Kidney capillary endothelial cell (primary cell): ENCODE measurements around the gene PRR4.

Source experiments
- DNase-seq: peaks from one replicate; pipeline ENCODE4 v3.0.0-alpha.2; 2018; ENCODE audit warnings: low spot score

The PRR4 gene, protein sequence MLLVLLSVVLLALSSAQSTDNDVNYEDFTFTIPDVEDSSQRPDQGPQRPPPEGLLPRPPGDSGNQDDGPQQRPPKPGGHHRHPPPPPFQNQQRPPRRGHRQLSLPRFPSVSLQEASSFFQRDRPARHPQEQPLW

GRCh38 chr12:10849425-10849878 lies at the start of gene PRR4:
Gene PRR4, minus strand, starts transcription at chr12:10849475. Its CDS starts 38 bp downstream, at chr12:10849437.
- no peak for DNase-seq

DNA sequence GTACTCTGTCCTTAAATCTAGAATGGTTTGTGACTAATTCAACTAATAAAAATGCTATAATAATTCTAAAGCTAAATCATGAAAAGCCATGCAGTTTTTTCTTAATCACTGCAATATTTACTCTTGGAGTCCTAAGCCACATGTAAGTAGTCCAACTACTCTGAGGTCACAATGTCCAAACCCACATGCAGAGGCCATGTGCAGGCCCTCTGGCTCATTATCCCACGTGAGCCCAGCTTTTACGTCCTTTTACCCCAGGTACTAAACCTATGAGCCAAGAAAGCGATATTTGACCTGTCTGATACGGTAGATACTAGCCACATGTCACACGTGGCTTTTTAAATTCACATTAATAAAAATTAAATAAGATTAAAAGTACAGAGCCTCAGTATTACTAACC lies 47.6 kb upstream of the PRR4 start:
- DNase-seq = no peak

GRCh38 chr12:10891937-10892336 lies 42.7 kb upstream of the PRR4 start:
- DNase-seq = no peak

- no peak for DNase-seq
Observed at GRCh38 chr12:10889226-10889625, 40.0 kb upstream of the PRR4 start.

DNA sequence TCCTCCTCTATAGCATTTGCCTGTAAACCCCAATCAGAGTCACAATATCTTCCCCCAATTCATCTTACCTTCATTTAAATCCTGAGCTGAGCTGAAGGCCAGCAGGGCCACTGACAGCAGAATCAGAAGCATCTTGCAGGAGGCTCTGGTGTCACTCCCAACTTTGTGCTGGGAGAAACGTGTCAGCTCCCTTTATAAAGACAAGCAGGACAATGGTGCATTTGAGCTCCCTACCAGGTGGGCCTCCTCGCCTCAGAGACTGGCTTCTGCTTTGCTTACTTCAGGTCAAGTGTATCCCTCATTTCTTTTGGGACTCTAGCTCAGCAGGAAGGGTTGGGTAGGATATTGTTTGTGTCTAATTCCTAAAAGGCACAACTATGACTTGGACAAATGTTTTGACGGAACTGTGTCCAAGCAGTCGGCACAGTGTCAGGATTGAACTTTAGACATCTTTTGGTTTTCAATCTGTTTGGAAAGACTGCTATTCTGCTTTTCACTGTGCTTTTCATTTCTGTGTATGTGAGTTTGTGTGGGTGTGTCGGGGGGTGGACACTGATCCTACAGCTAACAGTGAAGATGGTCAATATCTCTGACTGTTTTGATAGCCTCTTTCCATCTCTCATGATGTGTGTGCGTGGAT lies 34.9 kb upstream of the PRR4 start, which contains the start of gene PRH1:
Gene PRH1, minus strand, starts transcription at position 170 of the 640 bp plus-strand sequence. Its CDS starts 38 bp downstream, at position 132.
- no peak for DNase-seq

DNA sequence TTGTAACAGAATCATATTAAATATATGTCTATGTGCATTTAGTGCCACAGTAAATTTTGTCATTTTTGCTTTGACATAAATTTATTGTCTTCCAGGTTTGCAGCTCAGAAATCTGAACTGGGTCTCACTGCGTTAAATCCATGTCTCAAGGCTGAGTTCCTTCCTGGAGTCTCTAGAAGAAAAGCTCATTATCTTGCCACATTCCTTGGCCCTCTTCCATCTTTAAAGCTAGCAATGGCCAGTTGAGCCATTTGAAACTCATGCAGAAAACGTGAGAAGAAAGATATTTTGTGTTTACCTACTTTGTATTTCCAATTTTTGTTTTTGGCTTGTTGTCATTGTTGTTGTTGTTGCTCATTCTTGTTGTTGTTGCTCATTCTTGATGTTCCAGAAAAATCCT lies 24.1 kb upstream of the PRR4 start:
- no peak for DNase-seq

DNA sequence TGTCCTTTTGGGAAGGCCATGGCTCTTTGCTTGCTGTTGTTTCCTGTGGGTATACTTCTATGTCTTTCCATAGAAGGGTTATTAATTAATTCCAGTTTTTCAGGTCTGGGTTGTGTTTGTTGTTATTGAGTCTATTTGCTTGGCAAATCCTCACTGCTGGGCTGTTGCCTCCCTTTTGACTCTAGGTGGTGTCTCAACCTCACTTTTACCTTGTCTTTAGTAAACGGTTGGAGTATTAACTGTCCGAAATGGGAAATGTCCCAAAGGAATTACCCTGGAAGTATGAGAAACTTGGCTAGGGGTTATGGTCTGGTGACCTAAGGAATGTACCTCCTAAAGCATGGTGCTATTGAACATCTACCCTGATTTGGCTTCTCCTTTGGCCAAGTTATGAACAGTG lies 18.1 kb upstream of the PRR4 start:
- no peak for DNase-seq

DNA sequence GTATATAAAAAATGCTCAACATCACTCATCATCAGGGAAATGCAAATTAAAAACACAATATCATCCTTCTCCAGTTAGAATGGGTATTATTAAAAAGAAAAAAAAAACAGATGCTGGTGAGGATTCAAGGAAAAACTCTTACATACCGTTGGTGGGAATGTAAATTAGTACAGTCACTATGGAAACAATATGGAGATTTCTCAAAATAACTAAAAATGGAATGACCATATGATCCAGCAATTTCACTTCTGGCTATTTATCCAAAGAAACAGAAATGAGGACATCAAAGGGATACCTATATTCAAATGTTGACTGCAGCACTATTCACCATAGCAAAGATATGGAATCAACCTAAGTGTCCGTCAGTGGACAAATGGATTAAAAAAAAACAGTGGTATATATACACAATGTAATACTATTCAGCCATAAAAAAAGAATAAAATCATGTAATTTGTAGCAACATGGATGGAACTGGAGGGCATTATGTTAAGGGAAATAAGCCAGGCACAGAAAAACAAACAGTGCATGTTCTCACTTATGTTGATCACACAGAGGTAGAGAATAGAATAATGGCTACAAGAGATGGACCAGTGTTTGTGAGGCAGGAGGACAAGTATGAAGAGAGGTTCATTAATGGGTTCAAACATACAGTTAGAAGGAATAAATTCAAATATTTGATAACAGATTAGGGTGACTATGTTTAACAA lies 14.4 kb upstream of the PRR4 start:
- no peak for DNase-seq

GRCh38 chr12:10861366-10861765 lies 12.1 kb upstream of the PRR4 start:
- no peak for DNase-seq

DNA sequence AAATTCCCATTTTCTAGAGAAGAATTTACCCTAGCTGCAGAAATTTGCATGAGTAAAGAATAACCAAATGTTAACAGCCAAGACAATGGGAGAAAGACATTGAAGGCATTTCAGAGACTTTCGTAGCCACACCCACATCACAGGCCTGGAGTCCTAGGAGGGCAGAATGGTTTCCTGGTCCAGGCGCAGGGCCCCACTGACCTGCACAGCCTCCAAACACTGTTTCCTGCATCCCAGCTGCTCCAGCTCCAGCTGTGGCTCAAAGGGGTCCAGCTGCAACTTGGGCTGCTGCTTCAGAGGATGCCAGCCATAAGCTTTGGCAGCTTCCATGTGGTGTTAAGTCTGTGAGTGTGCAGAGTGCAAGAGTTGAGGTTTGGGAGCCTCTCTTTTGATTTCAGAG lies 6.5 kb upstream of the PRR4 start:
- DNase-seq = no peak

- no peak for DNase-seq
Observed at GRCh38 chr12:10853776-10854175, 4.5 kb upstream of the PRR4 start.

GRCh38 chr12:10851243-10851858 lies 2.1 kb upstream of the PRR4 start:
- no peak for DNase-seq

- DNase-seq = no peak
Observed at GRCh38 chr12:10847744-10848143, 1.5 kb downstream of the PRR4 start.

DNA sequence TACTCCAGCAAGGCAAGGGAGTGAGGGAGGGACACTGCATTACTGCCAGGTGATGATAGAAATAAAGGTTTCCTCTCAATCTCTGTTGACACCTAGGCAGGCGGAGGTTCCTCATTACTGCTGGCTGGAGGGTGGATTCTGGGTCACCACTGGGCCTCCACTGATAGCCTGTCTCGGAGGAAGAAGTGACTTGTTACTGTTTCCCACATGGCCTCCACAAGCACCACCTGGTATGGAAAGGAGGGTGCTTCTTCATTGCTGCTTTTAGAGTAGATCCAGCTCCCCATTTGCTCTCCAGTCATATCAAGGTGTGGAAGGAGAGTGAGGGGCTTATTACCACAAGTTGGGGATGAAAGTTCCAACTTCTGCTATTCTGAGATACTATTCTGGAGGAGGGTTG lies 6.4 kb downstream of the PRR4 start:
- DNase-seq = no peak

- no peak for DNase-seq
Observed at GRCh38 chr12:10838461-10838860, 10.8 kb downstream of the PRR4 start.

DNA sequence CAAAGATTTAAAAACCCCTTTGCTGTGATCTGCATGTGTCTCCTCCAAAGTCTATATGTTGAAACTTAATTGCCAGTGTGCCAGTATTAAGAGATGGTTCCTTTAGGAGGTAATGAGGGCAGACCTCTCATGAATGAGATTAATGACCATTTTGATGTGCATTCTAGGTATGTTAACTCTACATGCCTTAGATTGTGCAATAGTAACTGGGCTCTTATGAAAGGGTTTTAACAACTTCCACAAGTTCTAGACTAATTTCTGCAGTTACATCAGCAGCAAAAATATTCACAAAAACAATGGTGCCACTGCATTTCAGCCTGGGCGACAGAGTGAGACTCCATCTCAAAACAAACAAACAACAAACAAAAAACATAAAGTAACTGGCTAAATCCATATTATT lies 19.3 kb downstream of the PRR4 start:
- DNase-seq = no peak

DNA sequence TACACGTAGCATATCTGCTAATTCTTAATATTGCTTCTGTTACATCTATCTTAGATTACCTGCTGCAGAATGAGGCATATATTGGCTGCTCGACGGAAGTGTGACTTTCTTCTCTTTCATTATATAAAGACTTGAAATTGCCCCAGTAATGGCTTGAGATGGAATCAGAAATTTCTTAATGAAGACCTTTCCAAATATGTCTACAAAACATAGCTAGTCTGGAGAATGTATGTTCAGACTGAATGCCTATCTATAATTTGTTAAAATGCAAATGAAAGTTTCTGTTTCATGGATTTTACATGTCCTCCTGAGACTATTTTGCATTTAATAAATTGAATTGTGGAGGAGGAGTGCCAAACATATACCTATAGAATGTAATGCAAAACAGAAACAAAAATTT lies 23.0 kb downstream of the PRR4 start, which contains the start of gene TAS2R10:
Gene TAS2R10, minus strand, starts transcription at position 101 of the 400 bp plus-strand sequence. Its CDS starts 89 bp downstream, at position 12.
- DNase-seq = no peak

- no peak for DNase-seq
Observed at GRCh38 chr12:10824957-10825356, 24.3 kb downstream of the PRR4 start.

- DNase-seq = no peak
Observed at GRCh38 chr12:10811883-10812536, 37.3 kb downstream of the PRR4 start.

GRCh38 chr12:10810068-10810467 lies 39.2 kb downstream of the PRR4 start, which contains the start of gene TAS2R9:
Gene TAS2R9, minus strand, starts transcription at chr12:10810168. Its CDS starts 93 bp downstream, at chr12:10810075.
- no peak for DNase-seq

DNA sequence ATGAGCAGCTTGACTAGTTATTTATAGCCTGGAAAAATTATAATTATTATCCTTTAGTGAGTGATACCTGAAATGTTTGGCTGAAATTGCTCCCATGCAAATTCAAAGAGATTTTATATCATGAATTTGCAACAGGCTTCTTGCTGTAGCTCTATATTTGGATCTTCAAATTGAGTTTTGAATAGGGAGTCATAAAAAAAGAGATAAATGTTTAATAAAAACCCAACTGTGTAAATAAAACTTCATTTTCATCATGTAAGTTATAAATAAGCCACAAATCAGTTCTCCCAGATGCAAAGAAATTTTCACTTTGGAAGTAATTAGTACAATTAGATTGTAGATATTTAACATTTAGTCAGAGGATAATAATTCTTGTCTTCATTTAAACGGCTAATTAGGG lies 42.1 kb downstream of the PRR4 start, which contains the start of gene TAS2R8:
Gene TAS2R8, minus strand, starts transcription at position 101 of the 400 bp plus-strand sequence. CDS start 306 bp downstream, outside the sequence.
- no peak for DNase-seq

DNA sequence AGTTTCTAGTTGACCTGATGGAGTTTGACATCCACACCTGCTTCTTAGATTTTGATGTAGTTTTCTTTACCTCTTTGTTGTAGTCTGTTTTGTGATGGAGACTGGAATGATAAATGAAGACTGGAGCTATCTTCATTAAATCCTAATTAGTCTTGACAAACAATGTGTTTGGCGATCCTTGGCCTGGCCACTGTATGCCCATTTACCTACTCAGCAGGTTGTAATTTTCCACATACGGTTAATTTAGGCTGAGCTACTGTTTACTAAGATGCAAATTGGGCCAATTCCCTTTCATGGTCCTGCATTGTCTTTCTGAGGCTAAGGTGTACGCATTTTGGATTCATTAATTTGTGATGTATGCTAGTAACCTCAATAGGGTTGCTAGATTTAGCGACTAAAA lies 46.7 kb downstream of the PRR4 start, which contains the start of gene TAS2R7:
Gene TAS2R7, minus strand, starts transcription at position 41 of the 400 bp plus-strand sequence. CDS start 57 bp downstream, outside the sequence.
- no peak for DNase-seq
